IMR-90 (cell line): ENCODE measurements around the gene KRT82. TPM values are rescaled to one million over a fixed set of nuclear protein-coding genes. Genes with fewer than 3 reads are reported as not detected.

ENCODE experiments used
- ATAC-seq: fragments of 200-7000 bp; cut with Tn5 transposase; 2 replicates; pipeline ENCODE4 v1.9.1; 2020; ENCODE audit warnings: low read depth, mild to moderate bottlenecking, moderate library complexity
- BruUV-seq: library from RNA; stranded (reverse); fragments of 400-500 nt; replicated peaks from 2 replicates; lab custom pipeline; 2021; lab: Mats Ljungman, UMichigan
- CTCF ChIA-PET: fragments of 300-600 bp; formaldehyde crosslinking; extraction: SDS; loops from one replicate; lab custom pipeline; 2021; ENCODE audit warnings: antibody characterized with exemption; lab: Yijun Ruan, JAX
- POLR2A ChIA-PET: fragments of 300-600 bp; sonication (Branson Sonifier 250); formaldehyde crosslinking; loops from one replicate; lab custom pipeline; 2022; ENCODE audit warnings: antibody characterized with exemption; ENCODE audit not compliant: unreplicated experiment; lab: Charles Lee
- DNase-seq: peaks from one replicate; pipeline ENCODE4 v3.0.0; 2013
- H2AFZ ChIP-seq: replicated peaks from 2 replicates; pipeline ENCODE3; 2013; ENCODE audit warnings: low read length, mild to moderate bottlenecking; ENCODE audit not compliant: poor library complexity
- H2AK5ac ChIP-seq: 2 replicates; pipeline ENCODE4 v1.6.1; 2013; ENCODE audit warnings: low read depth, low read length, inconsistent platforms
- H2AK9ac ChIP-seq: replicated peaks from 2 replicates; pipeline ENCODE3; 2013; ENCODE audit warnings: mild to moderate bottlenecking, low read depth, low read length, moderate library complexity; ENCODE audit not compliant: poor library complexity
- H2BK120ac ChIP-seq: 2 replicates; pipeline ENCODE4 v1.6.1; 2013; ENCODE audit warnings: low read depth, low read length, inconsistent platforms
- H2BK15ac ChIP-seq: 3 replicates; pipeline ENCODE4 v1.6.1; 2013; ENCODE audit warnings: low read depth, low read length, inconsistent platforms
- H2BK20ac ChIP-seq: 2 replicates; pipeline ENCODE4 v1.6.1; 2013; ENCODE audit warnings: low read depth, mild to moderate bottlenecking, inconsistent platforms, low read length, moderate library complexity
- H2BK5ac ChIP-seq: 2 replicates; pipeline ENCODE4 v1.6.1; 2013; ENCODE audit warnings: mild to moderate bottlenecking, low read depth, low read length, inconsistent platforms; ENCODE audit not compliant: poor library complexity, severe bottlenecking
- H3K14ac ChIP-seq: replicated peaks from 2 replicates; pipeline ENCODE4 v1.6.1; 2013; ENCODE audit warnings: low read depth, low read length, inconsistent platforms
- H3K18ac ChIP-seq: 2 replicates; pipeline ENCODE4 v1.6.1; 2013; ENCODE audit warnings: low read depth, low read length, control low read depth
- H3K23ac ChIP-seq: 2 replicates; pipeline ENCODE4 v1.6.1; 2013; ENCODE audit warnings: low read depth, low read length, inconsistent platforms
- H3K27ac ChIP-seq: 2 replicates; pipeline ENCODE4 v1.5.1; 2013; ENCODE audit warnings: mild to moderate bottlenecking, control low read depth, low read length; ENCODE audit not compliant: insufficient read depth
- H3K27me3 ChIP-seq: 2 replicates; pipeline ENCODE4 v1.6.1; 2013; ENCODE audit warnings: low read length; ENCODE audit not compliant: control insufficient read depth, insufficient read depth
- H3K36me3 ChIP-seq: 2 replicates; pipeline ENCODE4 v1.6.1; 2013; ENCODE audit warnings: low read length, mixed read lengths; ENCODE audit not compliant: control insufficient read depth, insufficient read depth
- H3K4ac ChIP-seq: 2 replicates; pipeline ENCODE4 v1.6.1; 2013; ENCODE audit warnings: low read depth, low read length, inconsistent platforms
- H3K4me1 ChIP-seq: 2 replicates; pipeline ENCODE4 v1.6.1; 2013; ENCODE audit warnings: low read length, mixed read lengths; ENCODE audit not compliant: control insufficient read depth, insufficient read depth
- H3K4me2 ChIP-seq: 2 replicates; pipeline ENCODE4 v1.6.1; 2013; ENCODE audit warnings: low read depth, mild to moderate bottlenecking, control low read depth, low read length, moderate library complexity
- H3K4me3 ChIP-seq: 2 replicates; pipeline ENCODE4 v1.5.1; 2013; ENCODE audit warnings: low read depth, mild to moderate bottlenecking, control low read depth, low read length, moderate library complexity; ENCODE audit not compliant: insufficient read depth
- H3K56ac ChIP-seq: 2 replicates; pipeline ENCODE4 v1.6.1; 2013; ENCODE audit warnings: low read length, inconsistent platforms; ENCODE audit not compliant: insufficient read depth; ENCODE audit errors: extremely low read depth
- H3K79me1 ChIP-seq, 2 experiments: 2 replicates each; pipeline ENCODE4 v1.6.1; 2013; ENCODE audit warnings: low read length in 2 of 2, inconsistent platforms in 1 of 2, low read depth in 1 of 2
- H3K9ac ChIP-seq: 2 replicates; pipeline ENCODE4 v1.6.1; 2013; ENCODE audit warnings: low read depth, low read length, control low read depth
- H3K9me1 ChIP-seq: 2 replicates; pipeline ENCODE4 v1.6.1; 2013; ENCODE audit warnings: low read length, inconsistent platforms; ENCODE audit not compliant: insufficient read depth
- H3K9me3 ChIP-seq: 2 replicates; pipeline ENCODE4 v1.6.1; 2013; ENCODE audit warnings: low read length; ENCODE audit not compliant: control insufficient read depth, insufficient read depth
- H4K20me1 ChIP-seq: 2 replicates; pipeline ENCODE4 v1.6.1; 2013; ENCODE audit warnings: low read length, inconsistent platforms; ENCODE audit not compliant: insufficient read depth
- H4K5ac ChIP-seq: 2 replicates; pipeline ENCODE4 v1.6.1; 2013; ENCODE audit warnings: mild to moderate bottlenecking, low read depth, low read length, control low read depth
- H4K8ac ChIP-seq, 2 experiments: 2 replicates each; pipeline ENCODE4 v1.6.1; 2013; ENCODE audit warnings: low read depth in 2 of 2, low read length in 2 of 2, control low read depth in 1 of 2, inconsistent platforms in 1 of 2
- H4K91ac ChIP-seq: 2 replicates; pipeline ENCODE4 v1.6.1; 2013; ENCODE audit warnings: low read depth, low read length, inconsistent platforms; ENCODE audit not compliant: insufficient read depth
- BHLHE40 ChIP-seq: fragments of 150-350 bp; IDR thresholded peaks from 2 replicates; pipeline ENCODE4 v1.6.1; 2016; ENCODE audit warnings: mild to moderate bottlenecking, low read depth, low read length
- CHD1 ChIP-seq: IDR thresholded peaks from 2 replicates; pipeline ENCODE4 v1.6.1; 2012; ENCODE audit warnings: low read depth, low read length, improper control_type of control experiment
- CTCF ChIP-seq: conservative IDR thresholded peaks from 2 replicates; pipeline ENCODE4 v1.5.1; 2012; ENCODE audit warnings: mild to moderate bottlenecking, low read depth, low read length, improper control_type of control experiment
- FOS ChIP-seq: fragments of 150-350 bp; IDR thresholded peaks from 2 replicates; pipeline ENCODE4 v1.6.1; 2016; ENCODE audit warnings: low read depth, low read length
- MAFK ChIP-seq: IDR thresholded peaks from 2 replicates; pipeline ENCODE4 v1.6.1; 2012; ENCODE audit warnings: low read depth, low read length, improper control_type of control experiment
- MAZ ChIP-seq: IDR thresholded peaks from 2 replicates; pipeline ENCODE4 v1.6.1; 2012; ENCODE audit warnings: low read depth, mild to moderate bottlenecking, low read length, improper control_type of control experiment, moderate library complexity, borderline replicate concordance
- MXI1 ChIP-seq: IDR thresholded peaks from 2 replicates; pipeline ENCODE4 v1.6.1; 2012; ENCODE audit warnings: low read depth, mild to moderate bottlenecking, low read length, moderate library complexity, borderline replicate concordance
- NFE2L2 ChIP-seq: fragments of 150-350 bp; IDR thresholded peaks from 2 replicates; pipeline ENCODE4 v1.6.1; 2016; ENCODE audit warnings: low read depth, mild to moderate bottlenecking, low read length
- RAD21 ChIP-seq: IDR thresholded peaks from 2 replicates; pipeline ENCODE4 v1.6.1; 2012; ENCODE audit warnings: low read length, improper control_type of control experiment
- RCOR1 ChIP-seq: IDR thresholded peaks from 2 replicates; pipeline ENCODE4 v1.6.1; 2012; ENCODE audit warnings: mild to moderate bottlenecking, low read length, improper control_type of control experiment; ENCODE audit not compliant: insufficient replicate concordance
- SMC3 ChIP-seq: fragments of 150-350 bp; IDR thresholded peaks from 2 replicates; pipeline ENCODE4 v1.6.1; 2016; ENCODE audit warnings: low read depth, mild to moderate bottlenecking, antibody characterized with exemption, low read length, moderate library complexity
- USF2 ChIP-seq: fragments of 150-350 bp; IDR thresholded peaks from 2 replicates; pipeline ENCODE4 v1.6.1; 2017; ENCODE audit warnings: mild to moderate bottlenecking, antibody characterized with exemption, low read length, low read depth
- WGBS, 2 experiments: methylation state at CpG; one replicate each; pipeline versions ENCODE4 v1.1.5 to v1.1.7; 2013; ENCODE audit warnings: missing lambda C conversion rate in 2 of 2; ENCODE audit not compliant: insufficient read length in 1 of 2; ENCODE audit errors: extremely low coverage in 2 of 2; 5-methylcytosine and 5-hydroxymethylcytosine counted together
- dilution Hi-C: fragments of 300-500 bp; cut with HindIII; formaldehyde crosslinking; loops from one replicate; pipeline ENCODE4 v1.14.3; 2018; ENCODE audit warnings: low sequenced_read_pairs; ENCODE audit not compliant: unreplicated experiment
- in situ Hi-C: fragments of 300-500 bp; cut with MboI; formaldehyde crosslinking; loops from 3 replicates; pipeline ENCODE4 v1.14.3; 2019; ENCODE audit warnings: low sequenced_read_pairs, inconsistent platforms, mixed read lengths
- intact Hi-C: fragments of 100-400 bp; cut with micrococcal nuclease; formaldehyde crosslinking; loops from 2 replicates; pipeline ENCODE4 v1.10.0; 2022
- polyA plus RNA-seq, 3 experiments: library from polyadenylated mRNA; depleted of rRNA; stranded (reverse); fragments of >200 nt; gene quantifications; 2 replicates each; pipeline ENCODE4 v1.2.3, GENCODE V29; 2012; ENCODE audit warnings: low replicate concordance in 1 of 3
- total RNA-seq: library from RNA; depleted of rRNA; stranded (reverse); fragments of >200 nt; gene quantifications from 2 replicates; pipeline ENCODE4 v1.2.3, GENCODE V29; 2012
- TF ChIP-seq, protein P1 (sequence below): fragments of 150-350 bp; IDR thresholded peaks from 2 replicates; pipeline ENCODE4 v1.6.1; 2016; ENCODE audit warnings: low read depth, mild to moderate bottlenecking, low read length, moderate library complexity, borderline replicate concordance

KRT82 gene
- total and polyA plus RNA-seq, 2 of the 4 experiments (the other 2 are of a cell fraction): not detected

DNA sequence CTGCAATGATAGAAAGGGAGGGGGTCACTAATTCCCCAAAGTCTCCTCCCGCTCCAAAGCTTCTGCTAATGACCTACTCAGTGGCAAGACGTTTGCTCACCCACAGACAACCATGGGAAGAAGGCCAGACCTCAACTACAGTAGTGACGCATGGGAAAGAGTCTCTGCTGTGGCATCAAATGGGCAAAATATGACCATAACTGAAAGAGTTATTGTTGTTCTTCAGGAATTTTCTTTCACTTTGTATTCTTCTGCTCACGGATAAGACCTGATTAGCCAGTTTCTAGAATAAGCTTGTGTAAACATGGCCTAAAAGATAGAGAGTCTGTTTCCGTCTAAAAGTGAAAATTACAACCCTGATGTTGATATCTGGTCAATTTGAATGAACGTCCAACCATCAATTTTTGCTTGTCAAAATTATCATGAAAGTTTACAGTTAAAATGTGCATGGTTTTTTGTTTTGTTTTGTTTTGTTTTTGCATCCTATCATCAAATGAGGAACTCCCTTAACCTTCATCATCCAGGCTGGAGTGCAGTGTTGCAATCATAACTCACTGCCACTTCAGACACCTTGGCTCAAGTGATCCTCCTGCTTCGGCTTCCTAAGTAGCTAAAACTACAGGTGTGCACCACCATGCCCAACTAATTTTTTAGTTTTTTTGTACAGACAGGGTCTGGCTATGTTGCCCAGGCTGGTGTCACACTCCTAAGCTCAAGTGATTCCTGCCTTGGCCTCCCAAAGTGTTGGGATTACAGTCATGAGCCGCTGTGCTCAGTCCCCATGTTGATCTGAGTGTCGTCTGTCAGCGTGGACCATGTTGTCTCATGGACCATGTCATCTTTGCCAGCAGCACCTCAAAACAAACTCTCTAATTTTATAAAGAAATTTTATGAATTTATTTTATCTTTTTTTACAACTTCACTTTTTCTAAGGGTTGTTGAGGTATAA lies 38.8 kb upstream of the KRT82 start:
- H4K20me1 ChIP-seq: no peaks in the 10 kb centered on the region
- ChIA-PET CTCF (no interaction called here), POLR2A (no interaction called here)
- in situ Hi-C loops: no loop called here
- H4K5ac ChIP-seq: no peak overlapping the region
- TF ChIP-seq MAZ (no peak), SMC3 (no peak), USF2 (no peak), FOS (no peak), RAD21 (no peak), MXI1 (no peak), NFE2L2 (no peak), MAFK (no peak), RCOR1 (no peak), CTCF (no peak), BHLHE40 (no peak), CHD1 (no peak)
- TF ChIP-seq, protein P1, sequence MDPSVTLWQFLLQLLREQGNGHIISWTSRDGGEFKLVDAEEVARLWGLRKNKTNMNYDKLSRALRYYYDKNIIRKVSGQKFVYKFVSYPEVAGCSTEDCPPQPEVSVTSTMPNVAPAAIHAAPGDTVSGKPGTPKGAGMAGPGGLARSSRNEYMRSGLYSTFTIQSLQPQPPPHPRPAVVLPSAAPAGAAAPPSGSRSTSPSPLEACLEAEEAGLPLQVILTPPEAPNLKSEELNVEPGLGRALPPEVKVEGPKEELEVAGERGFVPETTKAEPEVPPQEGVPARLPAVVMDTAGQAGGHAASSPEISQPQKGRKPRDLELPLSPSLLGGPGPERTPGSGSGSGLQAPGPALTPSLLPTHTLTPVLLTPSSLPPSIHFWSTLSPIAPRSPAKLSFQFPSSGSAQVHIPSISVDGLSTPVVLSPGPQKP: no peak
- H3K4me2 ChIP-seq: no peak overlapping the region
- no peak overlapping the region for H3K18ac ChIP-seq
- H3K36me3 ChIP-seq: no peaks in the 10 kb centered on the region
- intact Hi-C loops: no loop called here
- H3K4me1 ChIP-seq: no peaks in the 10 kb centered on the region; the same call in 1 of the 2 replicates
- H3K56ac ChIP-seq: no peak overlapping the region
- no peak overlapping the region for H2BK15ac ChIP-seq
- H3K4ac ChIP-seq: no peak overlapping the region
- no peaks in the 10 kb centered on the region for H3K9me1 ChIP-seq
- no peak overlapping the region for H2BK5ac ChIP-seq
- DNase-seq: no peak
- no peak overlapping the region for H3K14ac ChIP-seq
- no peak overlapping the region for H3K4me3 ChIP-seq
- H4K91ac ChIP-seq: no peak overlapping the region
- WGBS, 2 experiments: no CpG with 5 or more reads among the region's 10 CpGs
- H3K27ac ChIP-seq: no peak overlapping the region
- no peak overlapping the region for H2AFZ ChIP-seq
- H4K8ac ChIP-seq: no peak overlapping the region
- no peak overlapping the region for H3K9ac ChIP-seq
- H3K27me3 ChIP-seq: peaks cover 10% of the 10 kb centered on the region
- H3K79me1 ChIP-seq: no peaks in the 10 kb centered on the region
- no peak overlapping the region for H2AK5ac ChIP-seq
- H2BK120ac ChIP-seq: no peak overlapping the region
- no TSS peak for BruUV-seq
- H3K23ac ChIP-seq: no peak overlapping the region
- ATAC-seq: no peak
- dilution Hi-C loops: no loop called here
- no peak overlapping the region for H2BK20ac ChIP-seq
- no peaks in the 10 kb centered on the region for H3K9me3 ChIP-seq
- no peak overlapping the region for H2AK9ac ChIP-seq
